ENCODE measurements around the gene TRAPPC6A.

Gene TRAPPC6A

GRCh38 chr19:45154064-45154827, 23.8 kb downstream of the TRAPPC6A start:
- TF ChIP-seq EZH2phosphoT487 (IDR thresholded peaks at IDR 0.05; ENCODE audit: low read depth) (no peak), CTCF (IDR thresholded peaks at IDR 0.05; ENCODE audit: low read depth, low read length) (no peak)
- Histone ChIP-seq H3K4me2 (ENCODE audit: low read length) (no peak overlapping the region), H3K27me3 (ENCODE audit: low read depth, low read length) (no peaks in the 10 kb centered on the region)

GRCh38 chr19:45153339-45154063, 24.5 kb downstream of the TRAPPC6A start:
- no peaks in the 10 kb centered on the region for H3K4me1 ChIP-seq (ENCODE audit: low read length)
- no peak overlapping the region for H3K27ac ChIP-seq (ENCODE audit: low read length)
- H3K27me3 ChIP-seq (ENCODE audit: low read depth, low read length) = no peaks in the 10 kb centered on the region
- no peak overlapping the region for H3K4me2 ChIP-seq (ENCODE audit: low read length)
- H3K9ac ChIP-seq (ENCODE audit: low read length) = no peak overlapping the region
- no peak for TF ChIP-seq EZH2phosphoT487 (IDR thresholded peaks at IDR 0.05; ENCODE audit: low read depth)
- TF ChIP-seq CTCF (IDR thresholded peaks at IDR 0.05; ENCODE audit: low read depth, low read length) = no peak
- H3K4me3 ChIP-seq (ENCODE audit: low read length) = no peak overlapping the region
- no peak overlapping the region for H2AFZ ChIP-seq (ENCODE audit: low read depth, low read length)
- H3K9me3 ChIP-seq (ENCODE audit: insufficient read depth, low read length) = no peaks in the 10 kb centered on the region
- no peaks in the 10 kb centered on the region for H4K20me1 ChIP-seq (ENCODE audit: insufficient read depth, low read length)
- no peaks in the 10 kb centered on the region for H3K79me2 ChIP-seq (ENCODE audit: low read length)
- peaks cover 4% of the 10 kb centered on the region for H3K36me3 ChIP-seq (replicated peaks; ENCODE audit: low read depth, low read length)

More at GRCh38 chr19:45154064-45154827, 23.8 kb downstream of the TRAPPC6A start:
- Histone ChIP-seq H3K4me1 (ENCODE audit: low read length) (no peaks in the 10 kb centered on the region), H3K36me3 (replicated peaks; ENCODE audit: low read depth, low read length) (peaks cover 4% of the 10 kb centered on the region), H4K20me1 (ENCODE audit: insufficient read depth, low read length) (no peaks in the 10 kb centered on the region), H3K9me3 (ENCODE audit: insufficient read depth, low read length) (no peaks in the 10 kb centered on the region), H3K27ac (ENCODE audit: low read length) (no peak overlapping the region), H3K79me2 (ENCODE audit: low read length) (no peaks in the 10 kb centered on the region), H3K9ac (ENCODE audit: low read length) (no peak overlapping the region), H2AFZ (ENCODE audit: low read depth, low read length) (no peak overlapping the region), H3K4me3 (ENCODE audit: low read length) (no peak overlapping the region)

- no peaks in the 10 kb centered on the region for H4K20me1 ChIP-seq (ENCODE audit: insufficient read depth, low read length)
- no peak overlapping the region for H3K9ac ChIP-seq (ENCODE audit: low read length)
- no peaks in the 10 kb centered on the region for H3K4me1 ChIP-seq (ENCODE audit: low read length)
- no peak overlapping the region for H3K27ac ChIP-seq (ENCODE audit: low read length)
- no peaks in the 10 kb centered on the region for H3K79me2 ChIP-seq (ENCODE audit: low read length)
- no peaks in the 10 kb centered on the region for H3K27me3 ChIP-seq (ENCODE audit: low read depth, low read length)
- H3K4me2 ChIP-seq (ENCODE audit: low read length) = no peak overlapping the region
- no peaks in the 10 kb centered on the region for H3K9me3 ChIP-seq (ENCODE audit: insufficient read depth, low read length)
- H3K36me3 ChIP-seq (replicated peaks; ENCODE audit: low read depth, low read length) = peaks cover 4% of the 10 kb centered on the region
- no peak overlapping the region for H3K4me3 ChIP-seq (ENCODE audit: low read length)
- no peak overlapping the region for H2AFZ ChIP-seq (ENCODE audit: low read depth, low read length)
- TF ChIP-seq CTCF (IDR thresholded peaks at IDR 0.05; ENCODE audit: low read depth, low read length) (no peak), EZH2phosphoT487 (IDR thresholded peaks at IDR 0.05; ENCODE audit: low read depth) (no peak)
These were observed 25.3 kb downstream of the TRAPPC6A start for GRCh38 chr19:45152504-45153338.

Measured in OCI-LY3 (cell line).